NB4 (cell line): Measurements from ENCODE around the gene PDGFD.

ENCODE experiments used
- DNase-seq: peaks from one replicate; pipeline ENCODE4 v3.0.0; 2010; ENCODE audit warnings: low read depth
- H3K4me3 ChIP-seq: one replicate; pipeline ENCODE4 v1.5.1; 2011; ENCODE audit warnings: mild to moderate bottlenecking, low read depth, low read length, moderate library complexity
- MYC ChIP-seq: IDR thresholded peaks from 2 replicates; pipeline ENCODE4 v1.6.1; 2011; ENCODE audit warnings: low read depth, low read length
- POLR2A ChIP-seq: IDR thresholded peaks from 2 replicates; pipeline ENCODE4 v1.6.1; 2011; ENCODE audit warnings: mild to moderate bottlenecking; ENCODE audit not compliant: insufficient read length; ENCODE audit errors: extremely low read depth
- TF ChIP-seq, protein P1 (sequence below): IDR thresholded peaks from 2 replicates; pipeline ENCODE4 v1.6.1; 2011; ENCODE audit warnings: low read depth, low read length
- TF ChIP-seq, protein P2 (sequence below): IDR thresholded peaks from one replicate; pipeline ENCODE4 v1.5.1; 2012; ENCODE audit warnings: low read depth, low read length

Gene PDGFD

GRCh38 chr11:104001561-104002056 is 162.3 kb downstream of the PDGFD start:
- DNase-seq, result no peak
- TF ChIP-seq, protein P1, sequence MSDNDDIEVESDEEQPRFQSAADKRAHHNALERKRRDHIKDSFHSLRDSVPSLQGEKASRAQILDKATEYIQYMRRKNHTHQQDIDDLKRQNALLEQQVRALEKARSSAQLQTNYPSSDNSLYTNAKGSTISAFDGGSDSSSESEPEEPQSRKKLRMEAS, result no peak
- TF ChIP-seq MYC, result no peak
- TF ChIP-seq, protein P2, sequence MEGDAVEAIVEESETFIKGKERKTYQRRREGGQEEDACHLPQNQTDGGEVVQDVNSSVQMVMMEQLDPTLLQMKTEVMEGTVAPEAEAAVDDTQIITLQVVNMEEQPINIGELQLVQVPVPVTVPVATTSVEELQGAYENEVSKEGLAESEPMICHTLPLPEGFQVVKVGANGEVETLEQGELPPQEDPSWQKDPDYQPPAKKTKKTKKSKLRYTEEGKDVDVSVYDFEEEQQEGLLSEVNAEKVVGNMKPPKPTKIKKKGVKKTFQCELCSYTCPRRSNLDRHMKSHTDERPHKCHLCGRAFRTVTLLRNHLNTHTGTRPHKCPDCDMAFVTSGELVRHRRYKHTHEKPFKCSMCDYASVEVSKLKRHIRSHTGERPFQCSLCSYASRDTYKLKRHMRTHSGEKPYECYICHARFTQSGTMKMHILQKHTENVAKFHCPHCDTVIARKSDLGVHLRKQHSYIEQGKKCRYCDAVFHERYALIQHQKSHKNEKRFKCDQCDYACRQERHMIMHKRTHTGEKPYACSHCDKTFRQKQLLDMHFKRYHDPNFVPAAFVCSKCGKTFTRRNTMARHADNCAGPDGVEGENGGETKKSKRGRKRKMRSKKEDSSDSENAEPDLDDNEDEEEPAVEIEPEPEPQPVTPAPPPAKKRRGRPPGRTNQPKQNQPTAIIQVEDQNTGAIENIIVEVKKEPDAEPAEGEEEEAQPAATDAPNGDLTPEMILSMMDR, result no peak
- no peak for TF ChIP-seq POLR2A
- no peak overlapping the region for H3K4me3 ChIP-seq

- DNase-seq, result no peak
- no peak for TF ChIP-seq POLR2A
- no peak for TF ChIP-seq MYC
- TF ChIP-seq, protein P2, result no peak
- TF ChIP-seq, protein P1, result no peak
- H3K4me3 ChIP-seq, result no peak overlapping the region
These were observed 163.1 kb downstream of the PDGFD start for GRCh38 chr11:104000798-104001197.

- TF ChIP-seq, protein P2, result no peak
- DNase-seq, result no peak
- H3K4me3 ChIP-seq, result no peak overlapping the region
These were observed 165.0 kb downstream of the PDGFD start for GRCh38 chr11:103998826-103999508.

DNA sequence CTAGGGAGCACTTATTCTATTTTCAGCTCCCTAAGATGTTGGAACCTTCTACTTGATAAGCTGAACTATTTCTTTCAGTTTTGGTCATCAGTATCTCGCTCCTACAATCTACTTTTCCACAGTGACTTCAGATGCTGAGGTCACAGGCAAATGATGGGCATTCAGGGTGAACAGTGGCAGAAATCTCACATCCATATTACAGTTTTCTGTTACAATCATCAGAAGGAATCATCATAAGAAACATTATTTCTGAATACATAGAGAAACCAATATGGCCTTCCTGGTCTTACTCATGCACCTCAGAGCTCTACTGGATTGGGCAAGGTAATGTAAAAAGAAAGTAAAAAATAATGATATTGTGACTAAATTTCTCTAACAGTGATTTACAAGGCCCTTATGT is 166.9 kb downstream of the PDGFD start:
- H3K4me3 ChIP-seq, result no peak overlapping the region
- no peak for DNase-seq
- TF ChIP-seq, protein P1, result no peak
- TF ChIP-seq MYC (no peak), POLR2A (no peak)
- TF ChIP-seq, protein P2, result no peak

- TF ChIP-seq, protein P2, result no peak
- TF ChIP-seq MYC (no peak), POLR2A (no peak)
- TF ChIP-seq, protein P1, result no peak
- DNase-seq, result no peak
- H3K4me3 ChIP-seq, result no peak overlapping the region
These were observed 168.1 kb downstream of the PDGFD start for GRCh38 chr11:103995896-103996295.

DNA sequence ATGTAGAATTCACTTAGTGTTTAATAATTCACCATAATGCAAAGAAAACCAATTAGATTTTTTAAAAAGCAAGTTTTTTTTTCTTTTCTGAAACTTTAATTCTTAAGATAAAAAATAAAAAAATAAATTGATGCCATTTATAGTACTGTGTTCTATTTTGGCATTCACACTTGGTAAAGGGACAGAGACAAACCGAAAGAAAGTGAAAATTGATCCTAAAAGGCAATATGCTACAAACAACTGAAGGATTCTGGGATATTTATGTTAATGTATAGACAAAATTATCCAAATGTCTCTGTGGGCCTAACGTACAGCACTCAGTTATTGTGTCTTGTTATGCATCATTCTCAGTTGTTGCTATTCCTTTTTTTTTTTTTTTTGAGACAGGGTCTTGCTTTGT is 169.4 kb downstream of the PDGFD start:
- no peak overlapping the region for H3K4me3 ChIP-seq
- TF ChIP-seq POLR2A (no peak), MYC (no peak)
- TF ChIP-seq, protein P2, result no peak
- TF ChIP-seq, protein P1, result no peak
- no peak for DNase-seq
